Ishikawa (cell line): ENCODE data around the gene VPS11.

Source experiments
- CEBPB ChIP-seq: IDR thresholded peaks from 2 replicates; pipeline ENCODE4 v1.6.1; 2012
- CREB1 ChIP-seq: IDR thresholded peaks from 2 replicates; pipeline ENCODE4 v1.6.1; 2012; ENCODE audit warnings: low read depth
- EGR1 ChIP-seq: IDR thresholded peaks from 2 replicates; pipeline ENCODE4 v1.6.1; 2012
- EP300 ChIP-seq: IDR thresholded peaks from 2 replicates; pipeline ENCODE4 v1.6.1; 2012; ENCODE audit warnings: borderline replicate concordance
- FOXM1 ChIP-seq: IDR thresholded peaks from 2 replicates; pipeline ENCODE4 v1.6.1; 2012; ENCODE audit warnings: low read depth, borderline replicate concordance
- MAX ChIP-seq: IDR thresholded peaks from 2 replicates; pipeline ENCODE4 v1.6.1; 2012
- NFIC ChIP-seq: IDR thresholded peaks from 2 replicates; pipeline ENCODE4 v1.6.1; 2012
- RAD21 ChIP-seq: IDR thresholded peaks from 2 replicates; pipeline ENCODE4 v1.6.1; 2012; ENCODE audit warnings: low read depth
- TAF1 ChIP-seq: IDR thresholded peaks from 2 replicates; pipeline ENCODE4 v1.6.1; 2012; ENCODE audit warnings: low read depth, mild to moderate bottlenecking
- TCF12 ChIP-seq: IDR thresholded peaks from 2 replicates; pipeline ENCODE4 v1.6.1; 2012; ENCODE audit warnings: low read depth
- TEAD4 ChIP-seq: IDR thresholded peaks from 2 replicates; pipeline ENCODE4 v1.6.1; 2012
- USF1 ChIP-seq: IDR thresholded peaks from 2 replicates; pipeline ENCODE4 v1.6.1; 2012
- YY1 ChIP-seq: IDR thresholded peaks from 2 replicates; pipeline ENCODE4 v1.6.1; 2012; ENCODE audit warnings: low read depth
- ZBTB7A ChIP-seq: IDR thresholded peaks from 2 replicates; pipeline ENCODE4 v1.6.1; 2012; ENCODE audit warnings: low read depth
- TF ChIP-seq, protein P1 (sequence below): IDR thresholded peaks from 2 replicates; pipeline ENCODE4 v1.6.1; 2012; ENCODE audit warnings: low read depth, mild to moderate bottlenecking

VPS11 gene

GRCh38 chr11:119103793-119104192 lies 36.2 kb downstream of the VPS11 start:
- TF ChIP-seq EP300 (no peak), EGR1 (no peak), RAD21 (peak; percentile 15; the same call in 1 of the 2 replicates)

- TF ChIP-seq CREB1 (no peak), EGR1 (no peak), NFIC (0 out of 2 replicates have a peak, but pooled peaks have one; percentile 9), EP300 (0 out of 2 replicates have a peak, but pooled peaks have one; percentile 11), TAF1 (peak; percentile 76), ZBTB7A (peak; percentile 49; the same call in 1 of the 2 replicates), TCF12 (peak; percentile 26; the same call in 1 of the 2 replicates)
Observed at GRCh38 chr11:119106564-119107537, 39.2 kb downstream of the VPS11 start, which contains the start of gene C2CD2L. C2CD2L (plus strand) TSS chr11:119107344; CDS start chr11:119107742, 398 bp downstream.

DNA sequence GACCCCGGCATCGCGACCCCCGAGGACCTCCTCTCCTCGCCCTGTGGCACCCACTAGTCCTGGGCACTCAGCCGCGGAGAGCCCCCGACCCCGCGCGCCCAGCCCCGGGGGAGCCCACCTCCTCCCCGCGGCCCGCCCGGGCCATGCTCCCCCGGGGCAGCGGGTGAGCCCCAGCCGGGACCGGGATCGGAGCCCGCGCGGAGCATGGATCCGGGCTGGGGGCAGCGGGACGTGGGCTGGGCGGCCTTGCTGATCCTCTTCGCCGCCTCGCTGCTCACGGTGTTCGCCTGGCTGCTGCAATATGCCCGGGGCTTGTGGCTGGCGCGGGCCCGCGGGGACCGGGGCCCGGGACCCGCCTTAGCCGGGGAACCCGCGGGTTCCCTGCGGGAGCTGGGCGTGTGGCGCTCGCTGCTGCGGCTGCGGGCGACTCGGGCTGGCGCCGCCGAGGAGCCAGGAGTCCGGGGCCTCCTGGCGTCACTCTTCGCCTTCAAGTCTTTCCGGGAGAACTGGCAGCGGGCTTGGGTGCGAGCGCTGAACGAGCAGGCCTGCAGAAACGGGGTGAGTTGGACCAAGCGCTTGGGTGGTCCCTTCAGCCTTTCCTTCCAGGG lies 40.0 kb downstream of the VPS11 start:
- TF ChIP-seq YY1 (no peak), TCF12 (no peak), CEBPB (no peak), EP300 (no peak), USF1 (no peak), TAF1 (no peak), ZBTB7A (no peak), TEAD4 (no peak), RAD21 (no peak), EGR1 (no peak), MAX (no peak), FOXM1 (no peak)
- TF ChIP-seq, protein P1, sequence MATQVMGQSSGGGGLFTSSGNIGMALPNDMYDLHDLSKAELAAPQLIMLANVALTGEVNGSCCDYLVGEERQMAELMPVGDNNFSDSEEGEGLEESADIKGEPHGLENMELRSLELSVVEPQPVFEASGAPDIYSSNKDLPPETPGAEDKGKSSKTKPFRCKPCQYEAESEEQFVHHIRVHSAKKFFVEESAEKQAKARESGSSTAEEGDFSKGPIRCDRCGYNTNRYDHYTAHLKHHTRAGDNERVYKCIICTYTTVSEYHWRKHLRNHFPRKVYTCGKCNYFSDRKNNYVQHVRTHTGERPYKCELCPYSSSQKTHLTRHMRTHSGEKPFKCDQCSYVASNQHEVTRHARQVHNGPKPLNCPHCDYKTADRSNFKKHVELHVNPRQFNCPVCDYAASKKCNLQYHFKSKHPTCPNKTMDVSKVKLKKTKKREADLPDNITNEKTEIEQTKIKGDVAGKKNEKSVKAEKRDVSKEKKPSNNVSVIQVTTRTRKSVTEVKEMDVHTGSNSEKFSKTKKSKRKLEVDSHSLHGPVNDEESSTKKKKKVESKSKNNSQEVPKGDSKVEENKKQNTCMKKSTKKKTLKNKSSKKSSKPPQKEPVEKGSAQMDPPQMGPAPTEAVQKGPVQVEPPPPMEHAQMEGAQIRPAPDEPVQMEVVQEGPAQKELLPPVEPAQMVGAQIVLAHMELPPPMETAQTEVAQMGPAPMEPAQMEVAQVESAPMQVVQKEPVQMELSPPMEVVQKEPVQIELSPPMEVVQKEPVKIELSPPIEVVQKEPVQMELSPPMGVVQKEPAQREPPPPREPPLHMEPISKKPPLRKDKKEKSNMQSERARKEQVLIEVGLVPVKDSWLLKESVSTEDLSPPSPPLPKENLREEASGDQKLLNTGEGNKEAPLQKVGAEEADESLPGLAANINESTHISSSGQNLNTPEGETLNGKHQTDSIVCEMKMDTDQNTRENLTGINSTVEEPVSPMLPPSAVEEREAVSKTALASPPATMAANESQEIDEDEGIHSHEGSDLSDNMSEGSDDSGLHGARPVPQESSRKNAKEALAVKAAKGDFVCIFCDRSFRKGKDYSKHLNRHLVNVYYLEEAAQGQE = no peak

- TF ChIP-seq TCF12 (peak; percentile 45; the same call in 1 of the 2 replicates), ZBTB7A (peak; percentile 36; the same call in 1 of the 2 replicates), CREB1 (no peak), TEAD4 (0 out of 2 replicates have a peak, but pooled peaks have one; percentile 27), MAX (peak; percentile 64)
Observed at GRCh38 chr11:119108146-119108856, 40.7 kb downstream of the VPS11 start.

GRCh38 chr11:119108857-119109221 lies 41.2 kb downstream of the VPS11 start:
- no peak for TF ChIP-seq MAX
- no peak for TF ChIP-seq TEAD4
- TF ChIP-seq USF1 = no peak
- TF ChIP-seq ZBTB7A = no peak
- no peak for TF ChIP-seq EP300

DNA sequence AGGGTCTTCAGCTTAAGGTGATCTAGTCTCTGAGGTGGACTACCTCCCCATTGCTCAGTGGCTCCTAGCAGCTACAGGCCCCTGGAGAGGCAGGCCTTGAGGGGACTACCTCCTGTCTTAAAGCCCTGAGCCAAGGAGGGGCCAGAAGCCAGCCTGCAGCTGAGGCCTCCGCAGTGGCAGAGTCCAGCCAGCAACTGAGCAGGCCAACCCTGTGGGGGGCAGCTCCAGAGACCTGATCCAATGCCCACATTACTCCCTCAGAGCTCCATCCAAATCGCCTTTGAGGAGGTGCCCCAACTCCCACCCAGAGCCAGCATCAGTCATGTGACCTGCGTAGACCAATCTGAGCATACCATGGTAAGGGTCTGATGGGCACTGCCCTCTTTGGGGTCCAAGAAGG lies 42.2 kb downstream of the VPS11 start:
- TF ChIP-seq CEBPB (no peak), MAX (no peak), TEAD4 (no peak), FOXM1 (no peak), YY1 (no peak), EP300 (no peak), CREB1 (no peak), USF1 (no peak), ZBTB7A (no peak), TCF12 (no peak), RAD21 (no peak), EGR1 (no peak), NFIC (no peak), TAF1 (no peak)
- TF ChIP-seq, protein P1 = no peak
